ENCODE data around the gene GTF2E1. TPM values are rescaled to one million over a fixed set of nuclear protein-coding genes. Genes with fewer than 3 reads are reported as not detected.

Gene GTF2E1
- total and polyA plus RNA-seq, 10 donors: 5.2 to 28.3 (median 19.7) TPM

DNA sequence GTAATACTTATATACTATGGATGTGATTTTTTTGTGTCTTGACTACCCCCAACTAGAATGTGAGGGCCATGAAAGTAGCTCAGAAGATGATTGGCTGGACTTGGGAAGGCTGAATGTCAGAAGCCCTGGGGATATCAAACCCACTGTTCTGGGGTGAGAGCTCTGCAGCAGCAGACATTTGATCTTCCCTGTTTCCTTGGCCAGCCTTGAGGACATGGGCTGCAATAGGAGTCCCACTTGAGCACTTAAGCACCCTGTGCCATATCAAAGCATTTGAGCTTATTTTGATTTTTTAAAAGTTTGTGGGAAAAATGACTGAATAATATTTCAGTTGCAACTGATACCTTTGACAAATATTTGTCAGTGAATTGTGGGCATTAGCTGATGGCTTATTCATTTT, 21.7 kb downstream of the GTF2E1 start:
- no peak for DNase-seq
- Histone ChIP-seq H3K4me3 (no peak overlapping the region), H3K27me3 (replicated peaks in 1 of 7) (no peaks in the 10 kb centered on the region), H3K9me3 (no peaks in the 10 kb centered on the region), H3K27ac (no peak overlapping the region), H3K4me1 (peaks cover 0 to 47% (median 13%) of the 10 kb centered on the region in 6 donors), H3K36me3 (no peaks in the 10 kb centered on the region)
- intact Hi-C loops (cut with DNase I; ENCODE audit: low total_unique reads): no loop called here
- TF ChIP-seq POLR2A (IDR thresholded peaks at IDR 0.05): no peak
- TF ChIP-seq POLR2AphosphoS5 (IDR thresholded peaks at IDR 0.05): no peak
- TF ChIP-seq, protein P1, sequence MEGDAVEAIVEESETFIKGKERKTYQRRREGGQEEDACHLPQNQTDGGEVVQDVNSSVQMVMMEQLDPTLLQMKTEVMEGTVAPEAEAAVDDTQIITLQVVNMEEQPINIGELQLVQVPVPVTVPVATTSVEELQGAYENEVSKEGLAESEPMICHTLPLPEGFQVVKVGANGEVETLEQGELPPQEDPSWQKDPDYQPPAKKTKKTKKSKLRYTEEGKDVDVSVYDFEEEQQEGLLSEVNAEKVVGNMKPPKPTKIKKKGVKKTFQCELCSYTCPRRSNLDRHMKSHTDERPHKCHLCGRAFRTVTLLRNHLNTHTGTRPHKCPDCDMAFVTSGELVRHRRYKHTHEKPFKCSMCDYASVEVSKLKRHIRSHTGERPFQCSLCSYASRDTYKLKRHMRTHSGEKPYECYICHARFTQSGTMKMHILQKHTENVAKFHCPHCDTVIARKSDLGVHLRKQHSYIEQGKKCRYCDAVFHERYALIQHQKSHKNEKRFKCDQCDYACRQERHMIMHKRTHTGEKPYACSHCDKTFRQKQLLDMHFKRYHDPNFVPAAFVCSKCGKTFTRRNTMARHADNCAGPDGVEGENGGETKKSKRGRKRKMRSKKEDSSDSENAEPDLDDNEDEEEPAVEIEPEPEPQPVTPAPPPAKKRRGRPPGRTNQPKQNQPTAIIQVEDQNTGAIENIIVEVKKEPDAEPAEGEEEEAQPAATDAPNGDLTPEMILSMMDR (IDR thresholded peaks at IDR 0.05 in 8 of 11, conservative IDR thresholded peaks at IDR 0.05 in 3 of 11): no peak

DNA sequence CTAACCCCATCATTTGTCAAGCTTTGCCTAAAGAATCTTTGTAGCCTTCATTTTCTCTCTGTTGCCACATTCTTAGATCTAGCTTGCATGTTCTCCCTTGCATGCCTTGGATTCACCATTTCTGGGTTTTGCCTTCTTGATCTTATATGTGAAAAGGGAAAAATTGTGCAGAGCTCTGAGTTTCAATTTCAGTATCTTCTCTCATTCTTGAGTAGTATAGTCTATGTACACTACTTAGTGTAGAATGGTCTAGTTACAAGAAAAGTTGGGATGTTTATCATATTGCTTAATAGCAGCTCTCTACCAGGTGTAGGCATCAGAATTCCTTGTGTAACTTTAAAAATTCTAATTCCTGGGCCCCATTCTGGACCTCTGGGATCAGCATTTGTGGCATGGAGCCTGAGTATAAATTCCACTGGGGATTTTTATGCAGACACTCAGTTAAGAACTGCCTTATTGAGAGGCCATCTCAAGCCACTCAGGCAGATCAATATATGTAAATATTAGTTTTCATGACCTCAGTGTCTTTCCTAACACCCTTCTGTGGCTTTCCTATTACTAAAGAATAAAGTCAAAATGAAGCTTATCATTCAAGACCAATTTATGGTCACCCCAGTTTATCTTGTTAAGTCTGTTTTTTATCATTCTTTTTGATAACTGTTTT, 23.4 kb downstream of the GTF2E1 start:
- no peaks in the 10 kb centered on the region for H3K27me3 ChIP-seq (replicated peaks in 1 of 7)
- no peak overlapping the region for H3K4me3 ChIP-seq
- no peaks in the 10 kb centered on the region for H3K9me3 ChIP-seq
- H3K27ac ChIP-seq: no peak overlapping the region
- no peak for DNase-seq
- peaks cover 0 to 47% (median 13%) of the 10 kb centered on the region in 6 donors for H3K4me1 ChIP-seq
- TF ChIP-seq POLR2A (IDR thresholded peaks at IDR 0.05) (no peak), POLR2AphosphoS5 (IDR thresholded peaks at IDR 0.05) (no peak)
- TF ChIP-seq, protein P1 (IDR thresholded peaks at IDR 0.05 in 8 of 11, conservative IDR thresholded peaks at IDR 0.05 in 3 of 11): no peak
- intact Hi-C loops (cut with DNase I; ENCODE audit: low total_unique reads): no loop called here
- H3K36me3 ChIP-seq: peaks cover 0 to 8% (median 5%) of the 10 kb centered on the region in 6 donors

DNA sequence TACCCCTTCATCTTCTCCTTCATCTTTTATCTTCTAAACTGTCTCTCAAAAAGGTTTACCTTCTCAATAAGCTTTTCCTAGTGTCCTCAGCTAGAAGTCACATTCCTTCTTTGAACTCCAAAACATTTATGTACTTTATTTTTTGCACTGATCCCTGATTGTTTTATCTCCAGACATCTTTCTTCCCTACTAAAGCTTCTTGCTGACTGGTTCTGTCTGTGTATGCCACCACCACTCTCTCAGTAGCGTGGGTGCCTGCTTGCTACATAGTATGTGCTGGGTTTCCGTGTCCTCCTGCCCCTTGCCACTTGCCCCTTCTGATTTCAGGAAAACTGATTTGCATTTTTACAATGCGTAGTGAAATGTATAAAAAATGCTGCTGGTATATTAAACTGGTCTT, 24.0 kb downstream of the GTF2E1 start:
- 64 to 96% (median 93%) methylated on average over 3 of the region's 3 CpGs for WGBS, 5 donors
- DNase-seq: no peak
- peaks cover 0 to 47% (median 13%) of the 10 kb centered on the region in 6 donors for H3K4me1 ChIP-seq
- TF ChIP-seq, protein P1 (IDR thresholded peaks at IDR 0.05 in 8 of 11, conservative IDR thresholded peaks at IDR 0.05 in 3 of 11): no peak
- TF ChIP-seq POLR2A (IDR thresholded peaks at IDR 0.05): no peak
- no peak for TF ChIP-seq POLR2AphosphoS5 (IDR thresholded peaks at IDR 0.05)
- H3K27me3 ChIP-seq (replicated peaks in 1 of 7): no peaks in the 10 kb centered on the region
- H3K4me3 ChIP-seq: no peak overlapping the region
- no peak overlapping the region for H3K27ac ChIP-seq
- intact Hi-C loops (cut with DNase I; ENCODE audit: low total_unique reads): no loop called here
- no peaks in the 10 kb centered on the region for H3K9me3 ChIP-seq
- peaks cover 0 to 14% (median 9%) of the 10 kb centered on the region in 6 donors for H3K36me3 ChIP-seq

DNA sequence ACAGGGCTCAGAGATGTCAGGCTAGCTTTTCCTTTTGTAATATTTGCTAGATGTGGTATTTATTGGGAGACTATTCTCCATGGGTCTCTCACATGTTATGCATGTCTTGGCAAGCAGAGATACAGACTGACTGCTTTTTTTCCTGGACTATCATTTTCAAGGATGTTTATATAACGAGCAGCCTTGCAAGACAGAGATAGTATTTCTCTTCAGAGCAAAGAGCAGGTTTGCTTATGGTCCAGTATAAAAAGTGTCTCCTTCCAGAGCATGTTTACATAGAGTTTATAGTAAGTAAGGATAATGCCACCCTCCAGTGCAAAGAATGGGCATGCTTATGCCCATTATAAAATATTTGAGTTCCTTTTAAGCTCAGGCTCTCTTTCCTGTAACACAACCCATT, 24.6 kb downstream of the GTF2E1 start:
- TF ChIP-seq, protein P1 (IDR thresholded peaks at IDR 0.05 in 8 of 11, conservative IDR thresholded peaks at IDR 0.05 in 3 of 11): no peak
- TF ChIP-seq POLR2A (IDR thresholded peaks at IDR 0.05) (no peak), POLR2AphosphoS5 (IDR thresholded peaks at IDR 0.05) (no peak)

More for the DNA sequence above, 24.6 kb downstream of the GTF2E1 start:
- Histone ChIP-seq H3K27ac (no peak overlapping the region), H3K9me3 (no peaks in the 10 kb centered on the region), H3K4me1 (peaks cover 0 to 47% (median 13%) of the 10 kb centered on the region in 6 donors), H3K27me3 (replicated peaks in 1 of 7) (no peaks in the 10 kb centered on the region), H3K4me3 (no peak overlapping the region), H3K36me3 (peaks cover 0 to 19% (median 10%) of the 10 kb centered on the region in 6 donors)
- DNase-seq: no peak
- intact Hi-C loops (cut with DNase I; ENCODE audit: low total_unique reads): no loop called here
- 64 to 80% (median 77%) methylated on average over 1 of the region's 1 CpG for WGBS, 5 donors

Data from spleen (tissue), 11 donors.